H1 (cell line): ENCODE results near the gene PTDSS2. TPM values are rescaled to one million over a fixed set of nuclear protein-coding genes. Genes with fewer than 3 reads are reported as not detected.

ENCODE experiments used
- CTCF ChIA-PET: fragments of 300-600 bp; sonication (Branson Sonifier 250); formaldehyde crosslinking; loops from one replicate; lab custom pipeline; 2021; ENCODE audit not compliant: partially characterized antibody; lab: Charles Lee
- POLR2A ChIA-PET: fragments of 300-600 bp; sonication (Branson Sonifier 250); formaldehyde crosslinking; loops from one replicate; lab custom pipeline; 2021; ENCODE audit warnings: inconsistent platforms; ENCODE audit not compliant: partially characterized antibody; lab: Charles Lee
- DNase-seq, 2 experiments: peaks; one replicate each; pipeline versions ENCODE4 v3.0.0 to v3.0.0-alpha.2; 2010 to 2022; ENCODE audit warnings: low spot score in 2 of 2, low read depth in 1 of 2, mixed read lengths in 1 of 2
- FAIRE-seq: peaks from 2 replicates; lab custom pipeline; 2011; peaks lifted over from hg19 to GRCh38; lab: Jason Lieb, UNC
- H2AFZ ChIP-seq: 2 replicates; pipeline ENCODE4 v1.8.1; 2012; ENCODE audit warnings: low read length, inconsistent platforms
- H2AK5ac ChIP-seq: 2 replicates; pipeline ENCODE4 v1.6.1; 2013; ENCODE audit warnings: low read depth, low read length
- H2BK120ac ChIP-seq: replicated peaks from 2 replicates; pipeline ENCODE3; 2013; ENCODE audit warnings: low read depth, low read length, inconsistent platforms
- H2BK12ac ChIP-seq: 2 replicates; pipeline ENCODE4 v1.6.1; 2013; ENCODE audit warnings: low read depth, low read length
- H2BK15ac ChIP-seq: 2 replicates; pipeline ENCODE4 v1.6.1; 2013; ENCODE audit warnings: low read length
- H2BK20ac ChIP-seq: 2 replicates; pipeline ENCODE4 v1.6.1; 2013; ENCODE audit warnings: low read length
- H2BK5ac ChIP-seq: 2 replicates; pipeline ENCODE4 v1.6.1; 2013; ENCODE audit warnings: low read depth, low read length
- H3K14ac ChIP-seq: 2 replicates; pipeline ENCODE4 v1.6.1; 2013; ENCODE audit warnings: inconsistent platforms; ENCODE audit not compliant: insufficient read length
- H3K18ac ChIP-seq: 2 replicates; pipeline ENCODE4 v1.6.1; 2013; ENCODE audit warnings: low read length; ENCODE audit errors: extremely low read depth
- H3K23ac ChIP-seq: 2 replicates; pipeline ENCODE4 v1.6.1; 2013; ENCODE audit warnings: inconsistent platforms; ENCODE audit not compliant: insufficient read length
- H3K23me2 ChIP-seq: 2 replicates; pipeline ENCODE4 v1.6.1; 2013; ENCODE audit warnings: low read depth, low read length
- H3K27ac ChIP-seq: 2 replicates; pipeline ENCODE4 v1.6.1; 2011; ENCODE audit warnings: low read depth, low read length, inconsistent platforms
- H3K27me3 ChIP-seq, 4 experiments: replicated peaks in 1 of 4; 1 replicate in 1 of 4; 2 replicates in 3 of 4; pipeline versions ENCODE4 v1.6.1 to v1.8.1; 2011 to 2013; ENCODE audit warnings: low read length in 3 of 4, mild to moderate bottlenecking in 3 of 4, inconsistent platforms in 2 of 4, mixed read lengths in 2 of 4, moderate library complexity in 1 of 4; ENCODE audit not compliant: control insufficient read depth in 3 of 4, insufficient read depth in 3 of 4; ENCODE audit errors: extremely low read depth in 1 of 4
- H3K36me3 ChIP-seq, 4 experiments: 2 replicates each; pipeline versions ENCODE4 v1.6.1 to v1.8.1; 2011 to 2013; ENCODE audit warnings: mild to moderate bottlenecking in 4 of 4, low read length in 3 of 4, moderate library complexity in 2 of 4, control low read depth in 1 of 4, inconsistent platforms in 1 of 4; ENCODE audit not compliant: insufficient read depth in 4 of 4, control insufficient read depth in 2 of 4
- H3K4ac ChIP-seq: replicated peaks from 2 replicates; pipeline ENCODE3; 2013; ENCODE audit warnings: low read length, low read depth, mixed read lengths, inconsistent platforms; ENCODE audit not compliant: insufficient read length
- H3K4me1 ChIP-seq, 4 experiments: replicated peaks in 1 of 4; 1 replicate in 1 of 4; 2 replicates in 3 of 4; pipeline versions ENCODE4 v1.6.1 to v1.8.1; 2011 to 2013; ENCODE audit warnings: low read length in 3 of 4, inconsistent platforms in 2 of 4, mixed read lengths in 1 of 4; ENCODE audit not compliant: insufficient read depth in 4 of 4, control insufficient read depth in 3 of 4
- H3K4me2 ChIP-seq, 2 experiments: 2 replicates each; pipeline versions ENCODE4 v1.6.1 to v1.8.1; 2011 to 2013; ENCODE audit warnings: low read depth in 2 of 2, low read length in 2 of 2, control low read depth in 1 of 2, inconsistent platforms in 1 of 2, mild to moderate bottlenecking in 1 of 2; ENCODE audit not compliant: insufficient read depth in 1 of 2
- H3K4me3 ChIP-seq, 4 experiments: fragments of 200-600, 300-600 bp in 1 of 4; sonication (generic), shearing (Covaris generic), sonication (Bioruptor Twin) in 1 of 4; 2 replicates each; pipeline versions ENCODE4 v1.5.1 to v1.8.1; 2011 to 2016; ENCODE audit warnings: low read length in 4 of 4, low read depth in 3 of 4, control low read depth in 2 of 4, inconsistent platforms in 2 of 4, mild to moderate bottlenecking in 2 of 4, mixed read lengths in 1 of 4, moderate library complexity in 1 of 4; ENCODE audit not compliant: insufficient read depth in 2 of 4; ENCODE audit errors: extremely low read depth in 1 of 4
- H3K56ac ChIP-seq: replicated peaks from 2 replicates; pipeline ENCODE3; 2013; ENCODE audit warnings: low read depth, mild to moderate bottlenecking, mixed read lengths, low read length, inconsistent platforms; ENCODE audit not compliant: insufficient read length
- H3K79me1 ChIP-seq: 2 replicates; pipeline ENCODE4 v1.6.1; 2013; ENCODE audit warnings: low read depth, low read length, control low read depth
- H3K79me2 ChIP-seq, 2 experiments: 2 replicates each; pipeline versions ENCODE4 v1.6.1 to v1.8.1; 2012 to 2013; ENCODE audit warnings: low read length in 2 of 2, mild to moderate bottlenecking in 2 of 2, inconsistent platforms in 1 of 2; ENCODE audit not compliant: insufficient read depth in 2 of 2, control insufficient read depth in 1 of 2
- H3K9ac ChIP-seq, 4 experiments: replicated peaks in 1 of 4; 1 replicate in 1 of 4; 2 replicates in 3 of 4; pipeline versions ENCODE4 v1.6.1 to v1.8.1; 2011 to 2013; ENCODE audit warnings: low read depth in 3 of 4, low read length in 3 of 4, control low read depth in 2 of 4, mild to moderate bottlenecking in 2 of 4, moderate library complexity in 2 of 4, inconsistent platforms in 1 of 4; ENCODE audit errors: extremely low read depth in 1 of 4
- H3K9me3 ChIP-seq, 2 experiments: 2 replicates each; pipeline versions ENCODE4 v1.6.1 to v1.8.1; 2012 to 2013; ENCODE audit warnings: mild to moderate bottlenecking in 2 of 2, moderate library complexity in 2 of 2, control low read depth in 1 of 2, inconsistent platforms in 1 of 2, low read depth in 1 of 2, low read length in 1 of 2, mixed read lengths in 1 of 2; ENCODE audit not compliant: insufficient read depth in 2 of 2
- H4K20me1 ChIP-seq, 2 experiments: replicated peaks in 1 of 2; 2 replicates each; pipeline versions ENCODE3 to v1.8.1; 2011 to 2013; ENCODE audit warnings: inconsistent platforms in 2 of 2, low read length in 2 of 2, mild to moderate bottlenecking in 1 of 2; ENCODE audit not compliant: insufficient read depth in 2 of 2, control insufficient read depth in 1 of 2
- H4K5ac ChIP-seq: 2 replicates; pipeline ENCODE4 v1.6.1; 2013; ENCODE audit warnings: low read length, low read depth, mixed read lengths, inconsistent platforms; ENCODE audit not compliant: insufficient read length
- H4K8ac ChIP-seq: 2 replicates; pipeline ENCODE4 v1.8.0; 2013; ENCODE audit warnings: mild to moderate bottlenecking, moderate library complexity, low read length, inconsistent platforms; ENCODE audit not compliant: insufficient read depth; ENCODE audit errors: extremely low read depth
- H4K91ac ChIP-seq: replicated peaks from 2 replicates; pipeline ENCODE3; 2013; ENCODE audit warnings: low read length, mixed read lengths, inconsistent platforms; ENCODE audit not compliant: insufficient read length
- BACH1 ChIP-seq: IDR thresholded peaks from 2 replicates; pipeline ENCODE4 v1.6.1; 2012; ENCODE audit warnings: low read length, improper control_type of control experiment
- CBX5 ChIP-seq: fragments of 300-800, 300-1000 bp; sonication (generic); IDR thresholded peaks from 2 replicates; pipeline ENCODE4 v1.7.1; 2016; ENCODE audit warnings: antibody characterized with exemption, low read length, low read depth
- CEBPB ChIP-seq: IDR thresholded peaks from 2 replicates; pipeline ENCODE4 v1.6.1; 2012; ENCODE audit warnings: low read depth, low read length
- CHD2 ChIP-seq: IDR thresholded peaks from 2 replicates; pipeline ENCODE4 v1.6.1; 2012; ENCODE audit warnings: low read length, improper control_type of control experiment
- JUN ChIP-seq: IDR thresholded peaks from 2 replicates; pipeline ENCODE4 v1.6.1; 2011; ENCODE audit warnings: low read depth, mild to moderate bottlenecking, improper control_type of control experiment, low read length
- POLR2AphosphoS5 ChIP-seq: IDR thresholded peaks from 2 replicates; pipeline ENCODE4 v1.6.1; 2011; ENCODE audit warnings: low read depth, low read length
- SIN3A ChIP-seq, 2 experiments: IDR thresholded peaks in 1 of 2; conservative IDR thresholded peaks in 1 of 2; 2 replicates each; pipeline ENCODE4 v1.6.1; 2011 to 2012; ENCODE audit warnings: low read length in 2 of 2, improper control_type of control experiment in 1 of 2, low read depth in 1 of 2, mild to moderate bottlenecking in 1 of 2
- WGBS, 2 experiments: shearing (Covaris generic) in 1 of 2; methylation state at CpG; one replicate each; pipeline versions ENCODE4 v1.1.6 to v1.1.7; 2013 to 2015; ENCODE audit warnings: low lambda C conversion rate in 2 of 2, mixed read lengths in 2 of 2, inconsistent platforms in 1 of 2, low coverage in 1 of 2, missing lambda C conversion rate in 1 of 2; ENCODE audit not compliant: insufficient replicate concordance in 2 of 2, insufficient coverage in 1 of 2, insufficient read length in 1 of 2; ENCODE audit errors: extremely low coverage in 1 of 2, missing lambda C conversion rate in 1 of 2; 5-methylcytosine and 5-hydroxymethylcytosine counted together
- polyA plus RNA-seq, 7 experiments: library from polyadenylated mRNA; depleted of rRNA in 3 of 7; stranded (reverse) in 5 of 7; unstranded in 2 of 7; fragments of >200 nt in 5 of 7; fragments of 200-250 nt in 2 of 7; gene quantifications; 1 replicate in 5 of 7; 2 replicates in 1 of 7; 4 replicates in 1 of 7; pipeline versions ENCODE4 v1.2.1 to v1.2.3, GENCODE V29; 2011 to 2013; ENCODE audit warnings: missing spikeins in 2 of 7, mixed read lengths in 2 of 7
- total RNA-seq: library from RNA; stranded (reverse); fragmentation: NEBNext Ultra II Directional; extraction: Animal tissue kit (Norgen Biotek cat#: 25700); gene quantifications from 2 replicates; pipeline ENCODE4 v1.2.1, GENCODE V29; 2021

Gene PTDSS2
- total and polyA plus RNA-seq, 2 of the 8 experiments (the other 6 are each of a cell fraction or from before 2014, with no cell fraction given) = 48.7 to 68.2 TPM

- H2AK5ac ChIP-seq = no peak overlapping the region
- CTCF ChIA-PET = interaction anchor here (0.7 to 3.2 kb wide), 7 partner anchors 25 to 82 kb away, joined by 3 to 13 read pairs (median 4); no protein-coding TSS in a partner anchor
- no peaks in the 10 kb centered on the region for H3K27me3 ChIP-seq
- no peak overlapping the region for H3K4me3 ChIP-seq
- no peak overlapping the region for H2BK20ac ChIP-seq
- POLR2A ChIA-PET = interaction anchor here (2.0 kb wide), 1 partner anchor 38 kb away, joined by 5 read pairs; no protein-coding TSS in a partner anchor
- FAIRE-seq (no peak), DNase-seq (no peak)
- H3K36me3 ChIP-seq = no peaks in the 10 kb centered on the region
- H3K18ac ChIP-seq = no peak overlapping the region
- no peak overlapping the region for H4K5ac ChIP-seq
- no peak overlapping the region for H3K27ac ChIP-seq
- H3K4me2 ChIP-seq = 0 out of 4 replicates have a peak overlapping the region, but pooled peaks of 1 of the 2 experiments have one; percentile 3
- WGBS, 2 experiments = 84% methylated on average over 12 of the region's 12 CpGs; no CpG with 5 or more reads in 1 of the 2 experiments
- no peak overlapping the region for H3K23ac ChIP-seq
- H3K14ac ChIP-seq = no peak overlapping the region
- no peak overlapping the region for H2BK15ac ChIP-seq
- H3K4ac ChIP-seq = no peak overlapping the region
- no peaks in the 10 kb centered on the region for H3K79me1 ChIP-seq
- no peak overlapping the region for H2AFZ ChIP-seq
- H3K4me1 ChIP-seq = peaks cover 0 to 23% (median 9%) of the 10 kb centered on the region in 4 experiments; a peak in 5 of 7 replicates
- H2BK120ac ChIP-seq = no peak overlapping the region
- H3K56ac ChIP-seq = no peak overlapping the region
- no peaks in the 10 kb centered on the region for H4K20me1 ChIP-seq
- H2BK5ac ChIP-seq = no peak overlapping the region
- H4K8ac ChIP-seq = no peak overlapping the region
- no peaks in the 10 kb centered on the region for H3K79me2 ChIP-seq
- H3K23me2 ChIP-seq = peaks cover 4% of the 10 kb centered on the region; the same call in 1 of the 2 replicates
- H3K9ac ChIP-seq = no peak overlapping the region
- H4K91ac ChIP-seq = no peak overlapping the region
- H3K9me3 ChIP-seq = no peaks in the 10 kb centered on the region
- H2BK12ac ChIP-seq = no peak overlapping the region
- TF ChIP-seq JUN (no peak), POLR2AphosphoS5 (no peak), SIN3A (conservative IDR thresholded peaks at IDR 0.05 in 1 of 2, IDR thresholded peaks at IDR 0.05 in 1 of 2; ENCODE audit: low read depth in 1 of 2, low read length in 2 of 2) (no peak), CBX5 (no peak), CHD2 (no peak), CEBPB (no peak), BACH1 (no peak)
These were observed 5.5 kb upstream of the PTDSS2 start for GRCh38 chr11:444396-445144.
